CD14-positive monocyte (primary cell): ENCODE data around the gene PADI4. TPM values are rescaled to one million over a fixed set of nuclear protein-coding genes. Genes with fewer than 3 reads are reported as not detected.

Experiments
- DNase-seq, 3 donors: peaks; one replicate each; pipeline ENCODE4 v3.0.0-alpha.2; 2011 to 2022
- H2AFZ ChIP-seq: 2 replicates; pipeline ENCODE4 v1.6.0; 2012; ENCODE audit warnings: mild to moderate bottlenecking, low read depth, low read length, inconsistent platforms; ENCODE audit not compliant: insufficient read depth, poor library complexity, severe bottlenecking
- H3K27ac ChIP-seq, 2 donors: 1 replicate in 1 of 2; 2 replicates in 1 of 2; pipeline ENCODE4 v1.5.1; 2012 to 2013; ENCODE audit warnings: low read length in 2 of 2, control low read depth in 1 of 2, inconsistent platforms in 1 of 2, low read depth in 1 of 2, mild to moderate bottlenecking in 1 of 2
- H3K27me3 ChIP-seq, 2 donors: one replicate each; pipeline versions ENCODE4 v1.6.0 to v1.6.1; 2011 to 2013; ENCODE audit warnings: low read length in 2 of 2; ENCODE audit not compliant: control insufficient read depth in 2 of 2, insufficient read depth in 2 of 2
- H3K36me3 ChIP-seq, 2 donors: replicated peaks in 1 of 2; 1 replicate in 1 of 2; 2 replicates in 1 of 2; pipeline versions ENCODE4 v1.5.1 to v1.6.1; 2012 to 2013; ENCODE audit warnings: low read length in 2 of 2, control low read depth in 1 of 2, inconsistent platforms in 1 of 2, mild to moderate bottlenecking in 1 of 2; ENCODE audit not compliant: insufficient read depth in 2 of 2, control insufficient read depth in 1 of 2
- H3K4me1 ChIP-seq, 2 donors: 1 replicate in 1 of 2; 2 replicates in 1 of 2; pipeline versions ENCODE4 v1.5.1 to v1.6.1; 2012 to 2013; ENCODE audit warnings: low read length in 2 of 2, control low read depth in 1 of 2, inconsistent platforms in 1 of 2, mild to moderate bottlenecking in 1 of 2, moderate library complexity in 1 of 2; ENCODE audit not compliant: insufficient read depth in 2 of 2, control insufficient read depth in 1 of 2
- H3K4me2 ChIP-seq: replicated peaks from 2 replicates; pipeline ENCODE3; 2012; ENCODE audit warnings: low read length, moderate library complexity, mild to moderate bottlenecking; ENCODE audit not compliant: poor library complexity, severe bottlenecking; ENCODE audit errors: extremely low read depth
- H3K4me3 ChIP-seq, 3 experiments: fragments of 200-600 bp in 1 of 3; sonication (generic) in 1 of 3; replicated peaks in 1 of 3; 1 replicate in 2 of 3; 2 replicates in 1 of 3; pipeline ENCODE4 v1.5.1; 2011 to 2013; ENCODE audit warnings: low read length in 3 of 3, mild to moderate bottlenecking in 3 of 3, control low read depth in 2 of 3, low read depth in 2 of 3, inconsistent platforms in 1 of 3, moderate library complexity in 1 of 3
- H3K79me2 ChIP-seq: 2 replicates; pipeline ENCODE4 v1.6.0; 2012; ENCODE audit warnings: mild to moderate bottlenecking, control low read depth, inconsistent platforms, low read length, moderate library complexity; ENCODE audit not compliant: insufficient read depth
- H3K9ac ChIP-seq: 2 replicates; pipeline ENCODE4 v1.6.0; 2017; ENCODE audit warnings: low read length, mild to moderate bottlenecking; ENCODE audit not compliant: insufficient read depth, poor library complexity, severe bottlenecking
- H3K9me3 ChIP-seq, 2 donors: replicated peaks in 1 of 2; 1 replicate in 1 of 2; 2 replicates in 1 of 2; pipeline versions ENCODE4 v1.5.1 to v1.6.1; 2012 to 2013; ENCODE audit warnings: low read length in 2 of 2, control low read depth in 1 of 2; ENCODE audit not compliant: control insufficient read depth in 1 of 2, insufficient read depth in 1 of 2
- H4K20me1 ChIP-seq: 2 replicates; pipeline ENCODE4 v1.6.0; 2012; ENCODE audit warnings: mild to moderate bottlenecking, low read length, control low read depth, moderate library complexity; ENCODE audit not compliant: insufficient read depth
- H3K27ac Mint-ChIP-seq, 7 donors: one replicate each; pipeline ENCODE4 v1.8.0; 2020; ENCODE audit warnings: mild to moderate bottlenecking in 7 of 7, mixed read lengths in 7 of 7, moderate library complexity in 6 of 7, inconsistent platforms in 2 of 7
- H3K27me3 Mint-ChIP-seq, 3 donors: one replicate each; pipeline ENCODE4 v1.8.0; 2021 to 2022; ENCODE audit warnings: low read depth in 3 of 3, mild to moderate bottlenecking in 3 of 3, mixed read lengths in 3 of 3, moderate library complexity in 3 of 3, inconsistent platforms in 1 of 3
- H3K36me3 Mint-ChIP-seq, 2 donors: one replicate each; pipeline ENCODE4 v1.8.0; 2020; ENCODE audit warnings: mixed read lengths in 2 of 2, inconsistent platforms in 1 of 2, mild to moderate bottlenecking in 1 of 2
- H3K4me1 Mint-ChIP-seq: one replicate; pipeline ENCODE4 v1.8.0; 2020; ENCODE audit warnings: mild to moderate bottlenecking, mixed read lengths
- H3K4me3 Mint-ChIP-seq, 2 donors: one replicate each; pipeline ENCODE4 v1.8.0; 2020; ENCODE audit warnings: mild to moderate bottlenecking in 2 of 2, mixed read lengths in 2 of 2, moderate library complexity in 1 of 2
- H3K9me3 Mint-ChIP-seq, 7 donors: one replicate each; pipeline ENCODE4 v1.8.0; 2020 to 2022; ENCODE audit warnings: mixed read lengths in 7 of 7, mild to moderate bottlenecking in 6 of 7, moderate library complexity in 6 of 7, inconsistent platforms in 2 of 7
- WGBS: methylation state at CpG from one replicate; pipeline ENCODE4 v1.1.5; 2013; ENCODE audit warnings: missing lambda C conversion rate; ENCODE audit not compliant: insufficient coverage; 5-methylcytosine and 5-hydroxymethylcytosine counted together
- intact Hi-C, 2 donors: fragments of 100-400 bp; cut with micrococcal nuclease; formaldehyde crosslinking; loops; one replicate each; pipeline versions ENCODE4 v1.15.0 to v1.15.1; 2023
- polyA plus RNA-seq, 3 donors: library from polyadenylated mRNA; depleted of rRNA in 1 of 3; unstranded in 2 of 3; stranded (reverse) in 1 of 3; fragments of 300-500 nt in 2 of 3; fragments of >200 nt in 1 of 3; fragmentation: Illumina TruSeq in 2 of 3; gene quantifications; 1 replicate in 2 of 3; 2 replicates in 1 of 3; pipeline ENCODE4 v1.2.3, GENCODE V29; 2012 to 2021
- TF ChIP-seq, protein P1 (sequence below): fragments of 200-600 bp; IDR thresholded peaks from one replicate; pipeline ENCODE4 v1.8.0; 2022; ENCODE audit warnings: antibody characterized with exemption, mild to moderate bottlenecking

The PADI4 gene
- polyA plus RNA-seq, 3 donors, result 160 to 356 (median 164) TPM

- Histone ChIP-seq H3K79me2 (no peaks in the 10 kb centered on the region), H3K4me2 (no peak overlapping the region), H4K20me1 (no peaks in the 10 kb centered on the region), H3K27me3 (no peaks in the 10 kb centered on the region), H3K9me3 (no peaks in the 10 kb centered on the region), H3K4me3 (no peak overlapping the region), H3K4me1 (peaks cover 62 to 71% of the 10 kb centered on the region in 2 donors), H3K27ac (no peak overlapping the region), H3K9ac (no peak overlapping the region), H2AFZ (no peak overlapping the region), H3K36me3 (no peaks in the 10 kb centered on the region)
- DNase-seq, result no peak
- intact Hi-C loops, result no loop called here
- Mint-ChIP-seq H3K9me3 (peaks cover 0 to 4% (median 0%) of the 10 kb centered on the region in 7 donors), H3K27ac (no peak overlapping the region), H3K27me3 (peaks cover 0 to 4% (median 2%) of the 10 kb centered on the region in 3 donors), H3K4me3 (no peak overlapping the region), H3K36me3 (no peaks in the 10 kb centered on the region), H3K4me1 (peaks cover 79% of the 10 kb centered on the region)
- TF ChIP-seq, protein P1, sequence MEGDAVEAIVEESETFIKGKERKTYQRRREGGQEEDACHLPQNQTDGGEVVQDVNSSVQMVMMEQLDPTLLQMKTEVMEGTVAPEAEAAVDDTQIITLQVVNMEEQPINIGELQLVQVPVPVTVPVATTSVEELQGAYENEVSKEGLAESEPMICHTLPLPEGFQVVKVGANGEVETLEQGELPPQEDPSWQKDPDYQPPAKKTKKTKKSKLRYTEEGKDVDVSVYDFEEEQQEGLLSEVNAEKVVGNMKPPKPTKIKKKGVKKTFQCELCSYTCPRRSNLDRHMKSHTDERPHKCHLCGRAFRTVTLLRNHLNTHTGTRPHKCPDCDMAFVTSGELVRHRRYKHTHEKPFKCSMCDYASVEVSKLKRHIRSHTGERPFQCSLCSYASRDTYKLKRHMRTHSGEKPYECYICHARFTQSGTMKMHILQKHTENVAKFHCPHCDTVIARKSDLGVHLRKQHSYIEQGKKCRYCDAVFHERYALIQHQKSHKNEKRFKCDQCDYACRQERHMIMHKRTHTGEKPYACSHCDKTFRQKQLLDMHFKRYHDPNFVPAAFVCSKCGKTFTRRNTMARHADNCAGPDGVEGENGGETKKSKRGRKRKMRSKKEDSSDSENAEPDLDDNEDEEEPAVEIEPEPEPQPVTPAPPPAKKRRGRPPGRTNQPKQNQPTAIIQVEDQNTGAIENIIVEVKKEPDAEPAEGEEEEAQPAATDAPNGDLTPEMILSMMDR, result no peak
- 87% methylated on average over 13 of the region's 14 CpGs for WGBS
These were observed 28.8 kb upstream of the PADI4 start for GRCh38 chr1:17278996-17279830.

GRCh38 chr1:17280436-17280835, 27.6 kb upstream of the PADI4 start:
- DNase-seq, result no peak
- Histone ChIP-seq H3K79me2 (no peaks in the 10 kb centered on the region), H4K20me1 (no peaks in the 10 kb centered on the region), H3K9me3 (no peaks in the 10 kb centered on the region), H3K4me3 (no peak overlapping the region), H3K4me1 (peaks cover 68 to 77% of the 10 kb centered on the region in 2 donors), H3K27ac (no peak overlapping the region), H3K4me2 (no peak overlapping the region), H3K9ac (no peak overlapping the region), H3K27me3 (no peaks in the 10 kb centered on the region), H2AFZ (no peak overlapping the region), H3K36me3 (no peaks in the 10 kb centered on the region)
- Mint-ChIP-seq H3K36me3 (no peaks in the 10 kb centered on the region), H3K4me3 (no peak overlapping the region), H3K27ac (peak overlapping the region in 3 of 7 donors; percentile 20 to 40 (median 25)), H3K4me1 (peaks cover 82% of the 10 kb centered on the region), H3K27me3 (peaks cover 0 to 4% (median 0%) of the 10 kb centered on the region in 3 donors), H3K9me3 (peaks cover 0 to 4% (median 0%) of the 10 kb centered on the region in 7 donors)
- WGBS, result 90% methylated on average over 5 of the region's 7 CpGs
- TF ChIP-seq, protein P1, result no peak
- intact Hi-C loops, result loop anchor here in 1 of 2 donors (5.0 kb wide), 1 partner anchor 37 kb away; no protein-coding TSS in a partner anchor
